ENCODE data around the gene MTERF2.

GRCh38 chr12:107026806-107027635 is 40.1 kb upstream of the MTERF2 start:
- TF ChIP-seq CTCF (IDR thresholded peaks at IDR 0.05) (no peak), POLR2A (IDR thresholded peaks at IDR 0.05) (no peak)

Measured in thyroid gland (tissue), 4 donors.